ENCODE results near the gene FAM13B. TPM values are rescaled to one million over a fixed set of nuclear protein-coding genes. Genes with fewer than 3 reads are reported as not detected.

FAM13B gene
- total RNA-seq, 2 experiments from 2014 or later: 33.1 to 36.7 TPM

- Histone ChIP-seq H3K27me3 (ENCODE audit: control insufficient read depth in 1 of 2, insufficient read depth in 2 of 2, low read length in 2 of 2) (no peaks in the 10 kb centered on the region), H3K9me3 (ENCODE audit: control insufficient read depth in 1 of 2, insufficient read depth in 1 of 2, low read length in 2 of 2) (no peaks in the 10 kb centered on the region), H3K4me1 (ENCODE audit: insufficient read depth, low read length) (no peaks in the 10 kb centered on the region), H3K27ac (ENCODE audit: low read depth in 1 of 2, low read length in 2 of 2) (no peak overlapping the region), H3K36me3 (ENCODE audit: insufficient read depth, low read length) (peaks cover 3% of the 10 kb centered on the region), H3K4me3 (ENCODE audit: low read length) (no peak overlapping the region)
- intact Hi-C loops (cut with DNase I, micrococcal nuclease): no loop called here
- no peak overlapping the region for H3K4me3 Mint-ChIP-seq
- TF ChIP-seq CTCF (IDR thresholded peaks at IDR 0.05): no peak
- no peak for DNase-seq
- H3K27me3 Mint-ChIP-seq: no peaks in the 10 kb centered on the region
- no peaks in the 10 kb centered on the region for H3K9me3 Mint-ChIP-seq
- H3K36me3 Mint-ChIP-seq (ENCODE audit: low read depth): peaks cover 19% of the 10 kb centered on the region
- no peak for ATAC-seq (ENCODE audit: poor library complexity)
- no peaks in the 10 kb centered on the region for H3K4me1 Mint-ChIP-seq (ENCODE audit: low read depth)
- no peak overlapping the region for H3K27ac Mint-ChIP-seq
- CTCF ChIA-PET: no interaction called here
- POLR2A ChIA-PET: no interaction called here
Measured at GRCh38 chr5:137932800-137933199, 100.1 kb downstream of the FAM13B start.

GRCh38 chr5:137923856-137924255 lies 109.0 kb downstream of the FAM13B start:
- Mint-ChIP-seq H3K4me3 (no peak overlapping the region), H3K9me3 (no peaks in the 10 kb centered on the region), H3K36me3 (ENCODE audit: low read depth) (no peaks in the 10 kb centered on the region), H3K27ac (no peak overlapping the region), H3K4me1 (ENCODE audit: low read depth) (no peaks in the 10 kb centered on the region), H3K27me3 (no peaks in the 10 kb centered on the region)
- Histone ChIP-seq H3K9me3 (ENCODE audit: control insufficient read depth in 1 of 2, insufficient read depth in 1 of 2, low read length in 2 of 2) (no peaks in the 10 kb centered on the region), H3K36me3 (ENCODE audit: insufficient read depth, low read length) (no peaks in the 10 kb centered on the region), H3K27ac (ENCODE audit: low read depth in 1 of 2, low read length in 2 of 2) (no peak overlapping the region), H3K4me3 (ENCODE audit: low read length) (no peak overlapping the region), H3K27me3 (ENCODE audit: control insufficient read depth in 1 of 2, insufficient read depth in 2 of 2, low read length in 2 of 2) (no peaks in the 10 kb centered on the region), H3K4me1 (ENCODE audit: insufficient read depth, low read length) (no peaks in the 10 kb centered on the region)
- CTCF ChIA-PET: no interaction called here
- ATAC-seq (ENCODE audit: poor library complexity) (no peak), DNase-seq (no peak)
- intact Hi-C loops (cut with DNase I, micrococcal nuclease): no loop called here
- POLR2A ChIA-PET: no interaction called here
- TF ChIP-seq CTCF (IDR thresholded peaks at IDR 0.05): no peak

GRCh38 chr5:137921931-137922330 lies 110.9 kb downstream of the FAM13B start:
- H3K4me1 Mint-ChIP-seq (ENCODE audit: low read depth): no peaks in the 10 kb centered on the region

More at GRCh38 chr5:137921931-137922330, 110.9 kb downstream of the FAM13B start:
- Mint-ChIP-seq H3K27me3 (no peaks in the 10 kb centered on the region), H3K4me3 (no peak overlapping the region), H3K36me3 (ENCODE audit: low read depth) (peaks cover under 1% of the 10 kb centered on the region), H3K9me3 (peaks cover 4% of the 10 kb centered on the region), H3K27ac (no peak overlapping the region)
- Histone ChIP-seq H3K4me3 (ENCODE audit: low read length) (no peak overlapping the region), H3K4me1 (ENCODE audit: insufficient read depth, low read length) (no peaks in the 10 kb centered on the region), H3K27me3 (ENCODE audit: control insufficient read depth in 1 of 2, insufficient read depth in 2 of 2, low read length in 2 of 2) (no peaks in the 10 kb centered on the region), H3K9me3 (ENCODE audit: control insufficient read depth in 1 of 2, insufficient read depth in 1 of 2, low read length in 2 of 2) (peaks cover 0 to 6% of the 10 kb centered on the region in 2 experiments), H3K36me3 (ENCODE audit: insufficient read depth, low read length) (no peaks in the 10 kb centered on the region), H3K27ac (ENCODE audit: low read depth in 1 of 2, low read length in 2 of 2) (no peak overlapping the region)
- TF ChIP-seq CTCF (IDR thresholded peaks at IDR 0.05): no peak
- ATAC-seq (ENCODE audit: poor library complexity) (no peak), DNase-seq (no peak)
- intact Hi-C loops (cut with DNase I, micrococcal nuclease): no loop called here
- CTCF ChIA-PET: interaction anchor here (0.6 kb wide), 1 partner anchor 19 kb away, joined by 3 read pairs; no protein-coding TSS in a partner anchor
- POLR2A ChIA-PET: no interaction called here
